ENCODE results near the gene GOLGA8K.
"Not testable (repeated sequence)": the region's sequence is repeated elsewhere in the genome, so short reads cannot be mapped to it uniquely, and the experiment has no call there.

GOLGA8K gene

GRCh38 chr15:32356909-32357308, 46.2 kb downstream of the GOLGA8K start:
- FAIRE-seq, result not testable (repeated sequence)

- not testable (repeated sequence) for FAIRE-seq
These were observed 50.3 kb downstream of the GOLGA8K start for GRCh38 chr15:32352748-32353147.

- FAIRE-seq, result not testable (repeated sequence)
These were observed 52.4 kb downstream of the GOLGA8K start for GRCh38 chr15:32350563-32351220.

DNA sequence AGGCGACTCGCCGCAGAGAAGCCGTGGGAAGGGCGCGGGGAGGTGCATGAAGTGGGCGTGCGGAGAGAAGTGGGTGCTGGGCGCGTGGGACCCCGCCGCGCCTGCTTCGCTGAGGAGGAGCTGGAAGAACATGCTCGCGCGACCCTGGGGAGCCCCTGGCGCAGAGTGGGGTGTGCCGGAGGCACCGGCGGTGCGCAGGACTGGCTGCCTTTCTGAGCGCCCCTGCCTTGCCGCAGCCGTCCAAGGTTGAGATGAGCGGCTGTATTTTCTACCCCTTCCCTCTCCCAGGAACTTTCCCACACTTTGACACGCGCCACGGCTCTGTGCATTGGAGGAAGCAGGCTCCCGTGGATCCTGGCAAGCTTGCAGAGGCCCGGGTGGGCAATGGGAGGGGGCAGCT, 56.1 kb downstream of the GOLGA8K start:
- not testable (repeated sequence) for FAIRE-seq

DNA sequence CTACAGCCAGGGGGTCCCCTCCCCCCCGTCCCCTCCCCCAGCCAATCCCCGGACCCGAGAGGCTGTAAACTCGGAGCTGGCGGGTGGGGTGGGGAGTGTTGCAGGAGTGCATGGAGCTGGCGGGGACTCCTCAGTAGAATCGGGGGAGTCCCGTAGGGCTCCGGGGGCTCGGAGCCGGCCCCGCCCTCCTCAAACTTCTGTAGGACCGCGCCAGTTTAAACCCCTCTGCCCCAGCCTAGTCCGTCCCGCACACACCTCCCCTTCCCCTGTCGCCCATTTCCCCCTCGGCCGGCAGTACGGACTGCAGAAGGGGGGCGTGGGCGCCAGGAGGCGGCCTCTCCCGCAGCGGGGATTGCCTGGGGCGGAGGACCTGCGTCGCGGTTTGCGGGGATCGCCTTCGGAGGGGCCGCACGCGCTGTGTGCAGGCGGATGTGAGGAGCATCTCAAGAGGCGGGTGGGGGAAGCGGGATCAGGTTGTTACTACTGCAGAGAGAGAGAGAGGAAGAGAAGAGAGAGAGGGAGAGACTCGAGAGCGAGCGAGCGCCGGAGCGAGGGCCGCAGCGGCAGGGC, 57.0 kb downstream of the GOLGA8K start:
- not testable (repeated sequence) for FAIRE-seq

DNA sequence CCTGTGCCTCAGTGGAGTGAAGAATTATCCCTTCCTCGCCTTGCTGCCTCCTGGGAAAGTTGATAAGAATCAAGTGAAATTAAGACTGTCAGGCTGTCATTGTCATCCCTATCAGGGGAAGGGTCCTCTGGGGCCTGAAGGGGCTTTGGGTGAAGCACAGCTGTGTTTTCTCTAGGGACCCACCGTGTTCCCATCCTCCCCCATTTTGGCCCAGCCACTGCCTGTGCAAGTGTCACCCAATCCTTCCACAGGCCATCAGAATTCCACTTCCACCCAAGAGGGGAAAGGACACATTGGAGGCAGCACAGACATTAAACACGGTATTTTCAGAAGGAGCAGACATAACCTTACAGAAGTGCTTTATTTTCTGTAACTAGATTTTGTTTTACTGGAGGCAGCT, 59.2 kb downstream of the GOLGA8K start:
- not testable (repeated sequence) for FAIRE-seq
